ENCODE data around the gene RNF130. TPM values are rescaled to one million over a fixed set of nuclear protein-coding genes. Genes with fewer than 3 reads are reported as not detected.

RNF130 gene
- total RNA-seq, 3 donors from 2014 or later, result 36.1 to 75.7 (median 56.1) TPM

DNA sequence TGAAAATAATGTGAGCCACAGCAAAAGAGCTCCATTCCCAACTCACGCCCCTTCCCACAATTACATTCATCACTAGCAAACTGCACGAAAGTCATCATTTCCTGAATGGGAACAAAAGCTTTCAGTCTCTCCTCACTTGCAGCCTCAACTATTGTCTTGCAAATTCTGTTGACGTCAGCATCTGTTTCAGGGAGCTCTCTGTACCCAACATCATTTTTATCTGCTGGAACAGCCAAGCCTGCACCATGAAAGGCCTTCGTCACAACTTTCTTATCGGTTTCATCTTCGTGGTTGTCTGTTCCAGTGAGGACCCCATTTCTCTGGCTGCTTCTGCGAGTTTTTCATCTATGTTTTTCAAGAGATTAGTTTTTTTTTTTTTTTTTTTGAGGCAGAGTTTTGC lies 14.3 kb upstream of the RNF130 start:
- H3K4me1 ChIP-seq (ENCODE audit: low read depth), result no peaks in the 10 kb centered on the region
- intact Hi-C loops (cut with DNase I, micrococcal nuclease), result no loop called here
- TF ChIP-seq, protein P1, sequence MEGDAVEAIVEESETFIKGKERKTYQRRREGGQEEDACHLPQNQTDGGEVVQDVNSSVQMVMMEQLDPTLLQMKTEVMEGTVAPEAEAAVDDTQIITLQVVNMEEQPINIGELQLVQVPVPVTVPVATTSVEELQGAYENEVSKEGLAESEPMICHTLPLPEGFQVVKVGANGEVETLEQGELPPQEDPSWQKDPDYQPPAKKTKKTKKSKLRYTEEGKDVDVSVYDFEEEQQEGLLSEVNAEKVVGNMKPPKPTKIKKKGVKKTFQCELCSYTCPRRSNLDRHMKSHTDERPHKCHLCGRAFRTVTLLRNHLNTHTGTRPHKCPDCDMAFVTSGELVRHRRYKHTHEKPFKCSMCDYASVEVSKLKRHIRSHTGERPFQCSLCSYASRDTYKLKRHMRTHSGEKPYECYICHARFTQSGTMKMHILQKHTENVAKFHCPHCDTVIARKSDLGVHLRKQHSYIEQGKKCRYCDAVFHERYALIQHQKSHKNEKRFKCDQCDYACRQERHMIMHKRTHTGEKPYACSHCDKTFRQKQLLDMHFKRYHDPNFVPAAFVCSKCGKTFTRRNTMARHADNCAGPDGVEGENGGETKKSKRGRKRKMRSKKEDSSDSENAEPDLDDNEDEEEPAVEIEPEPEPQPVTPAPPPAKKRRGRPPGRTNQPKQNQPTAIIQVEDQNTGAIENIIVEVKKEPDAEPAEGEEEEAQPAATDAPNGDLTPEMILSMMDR (IDR thresholded peaks at IDR 0.05), result no peak
- no peak overlapping the region for H3K4me3 ChIP-seq
- no peaks in the 10 kb centered on the region for H3K9me3 ChIP-seq
- no peak for DNase-seq
- no peak for ATAC-seq
- no peaks in the 10 kb centered on the region for H3K36me3 ChIP-seq (ENCODE audit: low read depth)

DNA sequence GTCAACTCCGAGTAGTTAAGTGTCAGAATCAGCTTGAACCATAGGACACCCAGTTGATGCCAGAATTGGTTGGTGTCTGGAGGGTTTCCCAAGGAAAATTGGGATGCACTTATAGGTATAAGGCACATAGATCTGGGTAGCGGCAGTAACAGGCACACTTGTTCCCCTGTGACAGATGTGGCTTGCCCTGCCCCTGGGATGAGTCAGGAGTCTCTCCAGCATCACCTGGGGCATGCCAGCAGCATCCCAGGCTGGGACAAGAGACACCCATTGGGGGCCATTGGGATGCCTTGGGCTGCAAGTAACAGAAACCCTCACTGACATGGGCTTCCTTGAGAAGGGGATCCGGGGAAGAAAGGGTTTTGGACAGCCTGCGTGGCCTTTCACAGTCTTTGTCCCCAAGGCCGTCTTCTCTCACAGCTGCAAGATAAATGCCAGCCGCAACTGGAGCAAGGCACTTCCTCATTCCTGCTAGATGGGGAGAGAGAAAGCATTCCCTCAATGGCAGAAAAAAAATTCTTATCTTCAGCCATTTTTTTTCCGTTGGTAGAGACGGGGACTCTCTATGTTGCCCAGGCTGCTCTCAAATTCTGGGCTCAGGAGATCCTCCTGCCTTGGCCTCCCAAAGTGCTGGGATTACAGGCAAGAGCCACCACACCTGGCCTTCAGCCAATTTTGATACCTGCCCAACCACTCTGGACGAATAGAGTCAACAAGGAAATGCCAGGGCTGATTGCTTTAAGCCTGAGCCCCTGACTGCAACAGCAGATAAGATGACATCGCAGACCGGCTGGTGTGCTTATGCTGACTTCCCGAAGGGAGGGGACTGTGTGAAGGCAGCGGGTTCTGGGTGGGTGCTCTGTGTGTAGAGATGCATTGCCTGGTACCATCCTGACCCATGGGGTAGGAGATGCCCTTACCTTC lies 13.3 kb upstream of the RNF130 start:
- DNase-seq (peak; percentile 69 to 87 (median 75)), ATAC-seq (peak; percentile 95)
- Histone ChIP-seq H3K4me1 (ENCODE audit: low read depth) (no peaks in the 10 kb centered on the region), H3K9me3 (no peaks in the 10 kb centered on the region), H3K4me3 (no peak overlapping the region), H3K36me3 (ENCODE audit: low read depth) (no peaks in the 10 kb centered on the region)
- intact Hi-C loops (cut with DNase I, micrococcal nuclease), result no loop called here
- TF ChIP-seq, protein P1 (IDR thresholded peaks at IDR 0.05), result no peak

DNA sequence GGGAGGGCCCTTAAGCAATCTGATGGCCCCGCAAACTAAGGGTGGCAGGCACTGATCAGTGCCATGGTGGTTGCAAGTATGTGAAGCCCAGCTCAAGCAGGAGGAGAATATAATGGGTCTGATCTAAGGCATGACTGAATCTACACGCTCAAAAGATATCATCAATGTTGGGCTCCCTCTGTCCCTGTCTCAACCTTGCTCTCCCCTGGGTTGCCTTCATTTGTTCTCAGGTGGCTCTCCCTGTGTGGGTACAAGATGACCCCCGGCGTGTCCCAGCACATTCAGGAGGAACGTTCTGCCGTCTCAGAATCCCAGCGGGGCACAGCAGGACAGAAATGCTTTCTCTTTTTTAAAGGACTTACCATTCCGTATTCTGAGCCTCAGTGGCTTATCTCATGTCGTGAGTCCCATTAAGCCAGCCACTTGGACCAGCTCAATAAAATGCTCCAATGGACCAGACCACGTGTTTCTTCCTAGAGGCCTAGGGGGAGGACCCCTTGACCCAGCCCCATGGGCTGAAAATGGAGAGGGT lies 12.0 kb upstream of the RNF130 start:
- intact Hi-C loops (cut with DNase I, micrococcal nuclease), result no loop called here
- H3K4me3 ChIP-seq, result no peak overlapping the region
- no peaks in the 10 kb centered on the region for H3K36me3 ChIP-seq (ENCODE audit: low read depth)

DNA sequence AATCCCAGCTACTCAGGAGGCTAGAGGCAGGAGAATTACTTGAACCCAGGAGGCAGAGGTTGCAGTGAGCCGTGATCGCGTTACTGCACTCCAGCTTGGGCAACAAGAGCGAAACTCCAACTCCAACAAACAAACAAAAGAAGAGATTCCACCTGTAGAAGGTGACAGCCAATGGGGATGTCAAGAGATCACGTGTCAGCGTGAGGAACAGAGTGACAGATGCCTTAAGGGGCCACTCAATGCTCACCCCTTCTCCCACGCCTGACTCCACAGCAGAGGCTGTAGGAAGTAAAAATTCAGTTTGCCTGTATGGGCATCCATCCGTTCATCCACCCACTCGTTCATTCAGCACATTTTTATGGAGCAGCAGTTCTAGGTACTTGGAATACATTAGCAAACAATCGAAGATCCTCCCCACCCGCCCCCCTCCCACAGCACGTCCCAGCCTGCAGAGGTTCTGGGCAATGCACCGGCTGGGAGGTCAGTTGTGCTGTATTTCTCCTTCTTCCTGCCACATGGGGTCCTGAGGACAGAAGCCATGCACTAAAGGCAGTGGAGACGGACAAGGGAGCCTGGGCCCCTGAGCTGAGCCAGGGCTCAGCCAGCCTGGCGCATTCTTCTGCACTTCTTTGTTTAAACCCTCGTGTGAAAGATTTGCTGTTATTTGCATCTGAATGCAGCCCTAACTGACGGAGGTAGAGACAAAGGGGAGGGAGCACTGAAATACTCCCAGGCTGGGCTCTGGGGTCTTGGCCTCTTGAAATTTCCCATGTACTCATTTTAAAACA lies 11.3 kb upstream of the RNF130 start:
- TF ChIP-seq, protein P1 (IDR thresholded peaks at IDR 0.05), result no peak
- DNase-seq, result no peak
- Histone ChIP-seq H3K36me3 (ENCODE audit: low read depth) (no peaks in the 10 kb centered on the region), H3K4me1 (ENCODE audit: low read depth) (no peaks in the 10 kb centered on the region), H3K4me3 (no peak overlapping the region), H3K9me3 (no peaks in the 10 kb centered on the region)
- intact Hi-C loops (cut with DNase I, micrococcal nuclease), result no loop called here
- ATAC-seq, result no peak

More for the DNA sequence above, 12.0 kb upstream of the RNF130 start:
- DNase-seq, result no peak
- Histone ChIP-seq H3K9me3 (no peaks in the 10 kb centered on the region), H3K4me1 (ENCODE audit: low read depth) (no peaks in the 10 kb centered on the region)
- no peak for ATAC-seq
- TF ChIP-seq, protein P1 (IDR thresholded peaks at IDR 0.05), result no peak

DNA sequence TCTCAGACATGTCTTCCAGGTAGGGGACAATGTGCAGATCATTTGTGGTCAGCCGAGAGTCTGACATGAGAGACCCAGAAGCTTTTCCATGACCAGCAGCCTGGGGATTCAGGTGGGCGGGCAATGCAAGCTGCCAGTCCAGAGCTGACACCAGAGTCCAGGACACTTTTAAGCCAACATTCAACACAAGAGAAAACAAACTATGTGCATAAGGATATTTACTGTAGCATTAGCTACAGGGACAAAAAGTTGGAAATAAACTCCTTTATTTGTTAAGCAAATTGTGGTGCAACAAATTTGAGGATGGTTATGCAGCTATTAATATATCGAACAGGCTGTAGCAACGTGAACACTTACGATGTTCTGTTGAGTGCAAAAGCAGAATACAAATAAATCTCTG lies 9.9 kb upstream of the RNF130 start:
- no peak for DNase-seq
- Histone ChIP-seq H3K4me3 (no peak overlapping the region), H3K9me3 (no peaks in the 10 kb centered on the region), H3K4me1 (ENCODE audit: low read depth) (no peaks in the 10 kb centered on the region), H3K36me3 (ENCODE audit: low read depth) (no peaks in the 10 kb centered on the region)
- intact Hi-C loops (cut with DNase I, micrococcal nuclease), result no loop called here
- TF ChIP-seq, protein P1 (IDR thresholded peaks at IDR 0.05), result no peak
- ATAC-seq, result no peak
